Raji (cell line): ENCODE results near the gene ATAD2B.
A peak's percentile ranks its signal among the peaks of the same experiment; 100 is the strongest.

Source experiments
- POLR2A ChIP-seq: IDR thresholded peaks from 2 replicates; pipeline ENCODE4 v1.6.1; 2011; ENCODE audit warnings: low read depth, low read length, control low read depth; ENCODE audit not compliant: insufficient read depth

Gene ATAD2B

GRCh38 chr2:23926750-23927571 is at the start of gene ATAD2B:
Gene ATAD2B, minus strand, starts transcription at chr2:23927123. Its CDS starts 353 bp downstream, at chr2:23926770.
- peak; percentile 92 for TF ChIP-seq POLR2A

- TF ChIP-seq POLR2A: no peak
Measured at GRCh38 chr2:23967846-23968245, 40.9 kb upstream of the ATAD2B start.

DNA sequence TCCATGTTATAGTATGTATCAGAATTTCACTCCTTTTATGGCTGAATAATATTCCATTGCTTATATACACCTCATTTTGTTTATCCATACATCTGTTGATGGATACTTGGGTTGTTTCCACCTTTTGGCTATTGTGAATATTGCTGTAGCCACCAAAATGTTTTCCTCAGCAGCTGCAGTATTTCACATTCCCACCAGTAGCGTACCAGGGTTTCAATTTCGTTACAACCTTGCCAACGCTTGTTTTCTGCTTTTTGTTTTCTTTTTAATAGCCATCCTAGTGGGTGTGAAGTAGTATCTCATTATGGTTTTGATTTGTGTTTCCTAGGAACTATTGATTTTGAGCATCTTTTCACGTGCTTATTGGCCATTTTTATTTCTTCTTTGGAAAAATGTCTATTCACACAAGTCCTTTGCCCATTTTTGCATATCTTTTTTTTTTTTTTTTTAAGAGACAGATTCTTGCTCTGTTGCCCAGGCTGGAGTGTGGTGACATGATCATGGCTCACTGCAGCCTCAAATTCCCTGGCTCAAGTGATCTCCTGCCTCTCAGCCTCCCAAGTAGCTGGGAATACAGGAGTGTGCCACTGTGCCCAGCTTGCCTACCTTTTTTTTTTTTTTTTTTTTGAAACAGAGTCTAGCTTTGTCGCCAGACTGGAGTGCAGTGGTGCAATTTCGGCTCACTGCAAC is 27.5 kb upstream of the ATAD2B start:
- no peak for TF ChIP-seq POLR2A

DNA sequence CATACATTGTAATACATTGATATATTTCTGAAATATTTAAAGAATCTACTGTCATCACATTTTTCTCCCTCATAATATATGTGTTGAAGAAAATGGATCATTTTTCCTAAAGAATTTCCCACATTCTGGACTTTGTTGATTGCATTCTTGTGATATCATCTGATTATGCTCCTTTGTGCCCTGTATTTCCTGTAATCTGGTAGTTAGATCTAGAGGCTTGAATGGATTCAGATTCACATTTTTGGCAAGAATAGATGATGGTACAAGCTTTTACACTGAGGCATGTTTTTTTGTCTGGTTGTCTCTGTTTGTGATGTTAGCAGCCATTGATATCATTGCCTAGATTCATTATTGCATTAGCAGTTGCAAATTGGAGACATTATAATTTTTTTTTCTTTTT is 26.7 kb upstream of the ATAD2B start:
- no peak for TF ChIP-seq POLR2A

DNA sequence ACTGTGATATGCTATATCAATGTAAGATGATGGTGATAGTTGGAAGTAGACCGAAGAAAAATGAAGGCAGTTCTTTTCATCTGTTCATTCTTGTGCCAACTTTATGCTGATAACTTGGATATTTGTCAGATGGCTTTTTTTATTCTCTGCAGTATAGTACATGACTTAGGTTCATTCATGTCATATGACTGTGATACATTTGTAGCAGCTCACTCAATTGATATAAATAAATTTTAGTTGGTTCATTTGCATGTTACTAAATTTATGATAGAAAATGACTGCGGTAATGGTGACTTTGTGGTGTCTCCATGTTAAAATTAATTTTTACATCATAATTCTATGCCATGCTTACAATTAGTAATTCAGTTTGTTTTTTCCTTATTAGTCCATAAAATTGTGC is 20.4 kb upstream of the ATAD2B start:
- no peak for TF ChIP-seq POLR2A

- no peak for TF ChIP-seq POLR2A
Measured at GRCh38 chr2:23944976-23945375, 18.1 kb upstream of the ATAD2B start.

DNA sequence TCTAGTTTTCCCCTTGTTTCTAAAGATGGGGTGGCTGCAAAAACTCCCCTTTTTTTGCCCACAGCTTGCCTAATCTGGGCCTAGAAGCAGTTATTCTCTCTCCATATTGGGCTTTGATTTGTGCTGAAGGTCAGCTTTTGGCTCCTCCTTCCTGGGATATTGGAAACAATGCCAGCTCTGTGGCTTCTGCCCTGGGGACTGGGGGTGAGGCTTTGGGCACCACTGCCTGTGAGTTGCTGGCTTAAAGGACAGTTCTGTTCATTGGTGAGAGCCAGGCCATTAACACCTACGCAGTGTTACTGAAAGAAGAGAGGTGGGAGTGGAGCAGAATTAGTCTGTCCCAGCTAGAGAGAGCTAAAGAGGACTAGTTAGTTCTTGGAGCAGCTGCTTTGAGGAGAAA is 17.6 kb upstream of the ATAD2B start:
- TF ChIP-seq POLR2A: no peak

DNA sequence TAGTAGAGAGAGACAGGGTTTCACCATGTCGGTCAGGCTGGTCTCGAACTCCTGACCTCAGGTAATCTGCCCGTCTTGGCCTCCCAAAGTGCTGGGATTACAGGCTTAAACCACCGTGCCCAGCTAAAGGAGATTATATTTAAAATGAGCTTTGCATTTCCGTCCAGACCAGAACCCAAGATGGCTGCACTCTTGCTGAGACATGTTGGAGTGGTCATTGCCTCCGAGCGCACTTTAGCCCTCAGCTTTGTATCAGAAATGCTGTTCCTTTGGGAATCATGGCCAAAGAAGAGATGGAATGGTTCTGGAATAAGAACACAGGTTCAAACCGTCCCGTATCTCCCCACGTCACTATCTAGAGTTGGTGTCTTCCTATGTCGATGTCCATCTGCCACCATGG is 16.7 kb upstream of the ATAD2B start:
- no peak for TF ChIP-seq POLR2A

- TF ChIP-seq POLR2A: no peak
Measured at GRCh38 chr2:23941644-23942043, 14.7 kb upstream of the ATAD2B start.

- TF ChIP-seq POLR2A: no peak
Measured at GRCh38 chr2:23940718-23941620, 14.0 kb upstream of the ATAD2B start.

GRCh38 chr2:23939987-23940717 is 13.2 kb upstream of the ATAD2B start, which contains the start of gene UBXN2A:
Gene UBXN2A, plus strand, starts transcription at chr2:23940463. Its CDS starts 17,852 bp downstream, at chr2:23958315.
- peak; percentile 84 for TF ChIP-seq POLR2A

- TF ChIP-seq POLR2A: no peak
Measured at GRCh38 chr2:23934259-23934658, 7.3 kb upstream of the ATAD2B start.

- TF ChIP-seq POLR2A: no peak
Measured at GRCh38 chr2:23926290-23926749, 603 bp downstream of the ATAD2B start.

DNA sequence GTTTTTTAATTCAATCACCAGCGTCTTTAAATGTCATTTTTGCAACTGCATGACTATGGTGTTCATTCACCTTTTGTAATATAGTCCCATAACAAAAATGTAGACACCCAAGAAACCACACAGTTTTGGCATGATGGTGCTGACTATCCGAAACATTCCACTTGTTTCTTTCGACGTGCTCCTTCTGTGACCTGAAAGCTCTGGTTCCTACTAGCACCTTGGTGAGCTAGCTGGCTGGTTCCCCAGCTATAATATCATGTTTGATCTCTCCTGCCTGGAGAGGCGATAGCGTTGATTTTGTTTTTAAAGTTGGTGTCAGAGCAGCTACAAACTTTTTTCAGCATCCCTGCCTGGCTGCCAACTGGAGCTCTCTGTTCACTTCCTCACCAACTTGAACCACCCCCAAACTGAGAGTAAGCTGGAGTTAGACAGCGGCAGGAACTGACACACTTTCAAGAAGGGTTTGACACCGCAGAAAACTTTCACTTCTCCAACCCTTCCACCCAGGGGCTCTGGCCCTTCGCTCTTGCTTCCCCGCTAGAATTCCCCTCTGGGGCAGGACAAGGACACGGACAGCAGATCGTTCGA is 1.1 kb downstream of the ATAD2B start:
- peak; percentile 74 for TF ChIP-seq POLR2A
